GM18868 (cell line): ENCODE data around the gene MFSD12.

Experiments
- ATAC-seq: cut with Tn5 transposase; IDR thresholded peaks from one replicate; pipeline ENCODE4 v1.9.1; 2021; ENCODE audit warnings: mild to moderate bottlenecking, moderate library complexity; ENCODE audit not compliant: unreplicated experiment

The MFSD12 gene

DNA sequence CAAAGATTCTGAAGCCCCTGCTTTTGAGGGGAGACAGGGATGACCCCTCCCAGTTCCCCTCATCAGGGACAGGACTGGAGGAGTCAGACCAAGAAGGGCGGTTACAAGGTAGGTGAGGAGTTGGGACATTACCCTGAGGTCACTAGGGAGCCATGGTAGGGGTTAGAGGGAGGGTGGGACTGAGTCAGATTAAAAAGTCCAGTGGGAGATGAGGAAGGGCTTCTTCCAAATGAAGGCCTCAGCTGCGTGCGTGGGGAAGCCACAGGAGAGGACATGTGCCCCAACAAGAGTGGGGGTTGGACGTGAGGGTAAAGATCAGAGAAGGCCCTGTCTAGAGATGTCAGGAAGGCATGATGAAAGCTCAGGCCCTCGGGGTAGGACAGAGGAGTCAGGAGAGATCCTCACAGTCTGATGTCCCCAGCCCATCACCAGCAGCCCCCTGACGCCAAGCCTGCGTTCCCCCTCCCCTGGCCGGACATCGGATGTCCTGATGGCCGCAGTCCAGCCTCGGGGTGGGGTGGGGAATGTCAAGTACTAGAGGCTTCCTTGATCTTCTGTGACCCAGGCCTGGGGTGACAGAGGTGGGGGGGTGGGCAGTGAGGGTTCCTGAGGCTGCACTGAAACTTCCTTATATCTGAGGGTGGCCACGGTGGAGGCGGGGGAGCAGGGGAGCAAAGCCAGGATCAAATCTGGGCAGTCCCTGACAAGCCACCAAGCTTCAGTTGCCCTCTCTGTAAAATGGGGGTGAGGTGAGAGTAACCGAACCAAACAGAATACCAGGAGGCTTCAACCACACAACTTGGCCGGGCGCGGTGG is 6.5 kb upstream of the MFSD12 start:
- no peak for ATAC-seq

DNA sequence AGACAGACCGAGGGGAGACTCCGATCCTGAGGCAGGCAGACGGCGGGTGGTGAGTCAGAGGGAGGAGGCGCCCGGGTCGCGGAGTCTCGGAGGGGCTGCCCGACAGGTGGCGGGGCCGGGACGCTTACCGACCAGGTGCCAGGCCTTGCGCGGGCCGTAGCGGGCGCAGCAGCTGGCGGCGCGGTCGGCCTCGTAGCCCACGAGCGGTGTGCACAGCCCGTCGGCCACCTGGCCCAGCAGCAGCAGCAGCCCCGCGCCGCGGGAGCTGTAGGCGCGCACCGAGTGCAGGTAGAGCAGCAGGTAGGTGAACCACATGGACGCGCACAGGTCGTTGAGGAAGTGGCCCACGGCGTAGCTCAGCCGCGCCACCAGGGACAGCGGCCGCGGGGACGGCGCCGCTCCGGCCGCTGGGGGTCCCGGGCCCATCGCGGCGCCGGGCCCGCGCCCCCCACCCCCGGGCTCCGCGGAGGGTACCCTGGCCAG is 367 bp downstream of the MFSD12 start:
- ATAC-seq = peak; percentile 25

DNA sequence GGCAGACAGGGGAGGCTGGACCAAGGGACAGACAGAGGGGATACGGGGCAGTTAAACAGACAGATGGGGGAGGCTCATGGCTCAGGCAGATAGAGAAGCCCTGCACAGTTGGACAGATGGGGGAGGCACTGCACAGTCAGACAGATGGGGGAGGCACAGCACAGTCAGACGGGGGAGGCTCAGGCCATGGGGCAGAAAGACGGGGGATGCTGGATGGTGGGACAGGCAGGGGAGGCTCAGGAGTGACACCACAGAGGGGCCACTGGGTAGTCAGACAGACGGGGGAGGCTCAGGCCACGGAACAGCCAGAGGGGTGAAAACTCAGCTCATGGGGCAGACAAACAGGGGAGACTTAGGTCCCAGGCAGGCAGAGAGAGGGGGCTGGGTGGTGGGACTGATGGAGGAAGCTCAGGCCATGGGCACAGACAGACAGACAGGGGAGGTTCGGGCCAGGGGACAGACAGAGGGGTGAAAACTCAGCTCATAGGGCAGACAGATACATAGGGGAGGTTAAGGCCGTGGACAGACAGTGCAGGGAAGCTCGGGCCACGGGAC is 886 bp downstream of the MFSD12 start:
- no peak for ATAC-seq

DNA sequence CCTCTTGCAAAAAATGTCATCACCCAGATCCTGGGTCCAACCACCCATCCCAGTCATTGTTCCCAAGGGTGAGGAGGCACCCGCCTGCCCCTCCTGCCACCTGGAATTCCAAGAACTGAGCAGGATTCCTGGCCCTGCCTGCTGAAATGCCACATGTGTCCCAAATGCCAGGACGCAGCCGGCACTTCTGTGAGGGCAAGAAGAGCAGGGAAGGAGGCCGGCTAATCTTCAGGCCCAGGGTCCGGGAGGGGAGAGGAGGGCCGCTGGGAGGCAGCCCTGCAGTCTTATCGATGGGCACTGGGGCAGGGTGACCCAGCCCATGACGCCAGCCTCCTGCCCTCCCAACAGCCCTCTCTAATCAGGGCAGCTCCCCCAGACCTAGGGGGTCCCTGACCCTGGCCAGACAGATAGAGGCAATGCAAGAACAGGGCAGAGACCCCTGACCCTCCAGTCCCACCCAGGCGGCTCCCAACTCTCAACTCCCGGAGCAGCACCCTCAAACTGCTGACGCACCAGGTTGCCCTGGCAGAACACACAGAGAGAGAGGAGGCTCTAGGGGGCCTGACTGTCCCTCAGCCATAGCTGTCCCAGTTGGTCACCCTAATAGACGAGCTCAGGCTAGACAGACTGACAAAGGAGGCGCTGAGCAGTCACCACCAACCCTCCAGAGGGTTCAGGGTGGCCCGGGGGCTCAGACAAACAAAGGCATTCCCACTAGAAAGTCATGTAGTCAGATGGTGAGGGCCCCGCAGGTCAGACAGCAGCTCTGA is 1.5 kb downstream of the MFSD12 start:
- no peak for ATAC-seq

DNA sequence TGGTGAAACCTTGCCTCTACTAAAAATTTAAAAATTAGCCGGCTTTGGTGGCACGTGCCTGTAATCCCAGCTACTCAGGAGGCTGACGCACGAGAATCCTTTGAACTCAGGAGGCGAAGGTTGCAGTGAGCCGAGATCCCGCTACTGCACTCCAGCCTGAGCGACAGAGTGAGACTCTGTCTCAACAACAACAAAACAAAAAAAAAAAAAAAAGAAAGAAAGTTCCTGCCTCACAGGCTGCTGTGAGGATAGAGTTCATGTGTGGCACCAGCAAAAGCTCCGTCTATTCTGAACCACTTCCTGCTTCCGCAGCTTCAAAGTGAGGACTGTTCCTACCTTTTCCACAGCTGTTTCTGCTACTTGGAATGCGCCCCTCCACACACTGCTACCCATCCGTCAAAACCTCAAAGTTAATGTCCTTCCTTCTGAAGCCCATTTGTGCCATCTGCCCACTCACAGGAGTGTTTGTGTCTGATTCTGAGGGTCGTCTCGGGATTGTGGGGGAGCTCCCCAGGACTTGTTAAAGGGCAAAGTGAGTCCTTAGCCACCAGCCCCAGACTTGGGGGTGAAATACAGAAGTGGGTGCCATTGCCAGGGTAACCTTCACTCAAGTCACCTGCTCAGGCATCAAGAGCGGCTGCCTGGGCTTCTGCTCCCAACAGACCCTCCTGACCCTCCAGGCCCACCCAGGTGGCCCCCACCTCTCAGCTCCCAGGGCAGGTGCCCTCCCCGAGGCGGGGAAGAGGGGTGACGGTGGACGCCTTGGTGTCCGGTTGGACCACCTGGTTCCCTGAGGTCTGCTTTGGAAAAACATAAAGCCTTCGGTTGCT is 2.9 kb downstream of the MFSD12 start:
- ATAC-seq = no peak

DNA sequence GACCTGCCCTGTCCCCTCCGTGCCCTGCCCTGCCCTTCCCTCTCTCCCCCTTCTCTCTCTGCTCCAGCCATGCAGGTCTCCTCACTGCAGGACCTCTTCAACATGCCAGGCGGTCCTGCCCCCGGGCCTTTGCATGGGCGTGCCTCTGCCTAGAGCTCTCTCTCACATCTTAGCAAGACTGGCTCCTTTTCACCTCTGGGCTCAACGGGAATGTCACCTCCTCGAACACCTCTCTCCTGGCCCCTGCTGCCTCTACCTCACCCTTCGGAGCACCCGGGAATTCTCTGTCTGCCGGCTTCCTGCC is 5.6 kb downstream of the MFSD12 start:
- no peak for ATAC-seq

DNA sequence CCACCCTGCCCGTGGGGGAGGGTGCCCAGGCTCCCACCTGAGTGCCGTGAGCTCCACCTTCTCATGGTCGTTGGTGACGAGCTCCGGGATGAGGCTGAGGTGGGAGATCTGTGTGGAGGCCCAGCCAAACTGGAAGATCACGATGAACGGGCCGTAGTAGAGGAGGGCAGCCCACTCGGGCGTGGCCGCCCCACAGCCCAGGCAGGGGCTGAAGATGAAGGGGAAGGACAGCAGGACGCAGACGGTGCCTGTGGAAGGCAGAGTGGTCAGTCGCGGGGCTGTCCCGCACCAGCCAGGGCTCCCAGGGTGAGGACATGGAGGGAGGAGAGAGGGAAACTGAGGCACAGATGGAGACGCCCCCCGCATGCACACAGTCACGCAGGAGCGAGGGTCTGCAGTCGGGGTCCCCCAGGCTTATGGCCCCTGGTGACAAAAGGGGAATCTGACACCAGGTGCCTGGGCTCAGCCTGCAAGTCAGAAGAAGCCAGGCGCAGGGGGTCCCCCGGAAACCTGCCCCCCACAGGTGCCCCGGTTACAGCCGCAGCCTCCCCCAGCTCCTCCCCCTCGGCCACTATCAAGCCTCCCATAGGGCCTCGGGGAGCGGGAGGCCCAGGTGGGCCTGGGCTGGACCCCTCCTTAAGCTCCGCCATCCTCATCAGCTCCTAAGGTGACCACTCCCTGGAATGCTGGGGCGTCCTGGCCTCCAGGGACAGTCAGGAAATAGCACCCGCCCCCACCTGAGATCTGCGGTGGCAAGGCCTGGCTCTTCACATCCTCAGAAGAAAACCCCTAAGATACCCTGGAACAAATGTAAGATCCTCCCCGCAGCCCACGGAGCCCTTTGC is 6.2 kb downstream of the MFSD12 start:
- ATAC-seq = no peak

DNA sequence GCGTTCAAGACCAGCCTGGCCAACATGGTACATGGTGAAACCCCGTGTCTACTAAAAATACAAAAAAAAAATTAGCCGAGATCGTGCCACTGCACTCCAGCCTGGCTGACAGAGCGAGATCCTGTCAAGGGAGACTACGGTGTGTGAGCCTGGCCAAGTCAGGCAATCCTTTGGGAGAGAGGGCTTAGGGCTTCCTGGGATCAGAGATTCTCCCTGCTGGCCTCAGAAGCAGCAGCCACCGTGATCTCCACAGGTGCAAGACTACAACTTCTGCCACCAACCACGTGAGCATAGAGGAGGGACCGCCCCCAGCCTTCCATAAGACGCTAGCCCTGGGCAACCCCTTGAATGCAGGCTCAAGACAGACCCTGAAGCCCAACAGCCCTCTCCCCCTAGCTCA is 7.6 kb downstream of the MFSD12 start:
- ATAC-seq = no peak

DNA sequence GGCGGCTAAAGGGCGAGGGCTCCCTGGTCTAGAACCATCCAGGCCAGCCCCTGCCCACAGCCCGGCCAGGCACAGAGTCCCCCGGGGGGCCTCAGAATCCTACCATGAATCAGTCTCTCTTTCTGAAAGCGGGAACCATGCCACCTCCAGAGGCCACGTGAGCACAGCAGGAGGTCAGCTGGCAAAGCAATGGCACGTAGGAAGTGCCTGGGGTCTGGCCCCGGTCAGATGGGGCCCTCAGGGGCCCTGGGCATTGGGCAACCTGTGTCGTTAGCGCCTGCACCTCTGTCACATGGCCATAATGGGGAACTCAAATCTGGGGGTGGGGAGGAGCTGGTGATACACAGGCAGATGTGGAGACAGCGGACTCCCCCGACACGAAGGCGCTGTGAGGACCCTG is 8.8 kb downstream of the MFSD12 start:
- no peak for ATAC-seq

DNA sequence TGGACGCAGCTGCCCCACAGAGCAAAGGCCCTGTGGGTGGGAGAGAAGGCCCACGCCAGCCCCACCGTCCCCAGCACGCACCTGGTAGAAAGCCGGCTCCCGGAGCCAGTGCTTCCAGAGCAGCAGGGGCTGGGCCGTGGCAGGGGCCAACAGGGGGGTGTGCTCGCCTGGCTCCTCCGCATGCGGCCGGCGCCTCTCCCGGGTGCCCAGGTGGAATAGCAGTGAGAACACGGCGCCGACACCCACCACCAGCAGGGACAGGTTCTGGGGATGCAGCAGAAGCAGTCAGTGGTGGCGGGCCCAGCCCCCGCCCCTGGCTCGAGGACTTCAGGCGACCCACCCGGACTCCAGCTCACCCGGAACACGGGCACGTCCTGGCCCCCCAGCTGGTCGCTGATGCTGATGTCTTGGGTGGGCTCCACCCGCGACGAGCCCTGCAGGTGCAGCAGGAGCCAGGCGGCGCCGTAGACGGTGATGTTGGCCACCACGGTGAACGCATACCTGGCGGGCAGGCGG is 9.6 kb downstream of the MFSD12 start:
- no peak for ATAC-seq

DNA sequence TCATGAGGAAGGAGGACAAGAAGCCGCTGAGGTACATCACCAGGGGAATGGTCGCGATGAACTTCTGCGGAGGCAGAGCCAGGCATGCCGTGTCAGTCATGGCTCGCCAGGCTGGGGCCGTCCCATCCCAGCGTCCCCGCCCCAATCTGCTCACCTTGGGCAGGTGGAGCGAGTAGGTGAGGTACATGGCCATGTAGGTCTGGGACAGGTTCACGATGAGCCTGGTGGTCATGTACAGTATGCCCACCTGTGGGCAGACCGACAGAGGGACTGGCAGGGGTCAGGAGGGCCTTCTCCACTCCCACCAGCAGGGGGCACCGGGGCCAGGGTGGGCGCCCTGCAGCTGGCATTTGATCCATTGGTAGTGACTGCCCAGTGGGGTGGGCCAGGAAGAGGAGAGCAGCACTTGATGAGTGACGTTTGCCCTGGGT is 10.1 kb downstream of the MFSD12 start:
- ATAC-seq = no peak

DNA sequence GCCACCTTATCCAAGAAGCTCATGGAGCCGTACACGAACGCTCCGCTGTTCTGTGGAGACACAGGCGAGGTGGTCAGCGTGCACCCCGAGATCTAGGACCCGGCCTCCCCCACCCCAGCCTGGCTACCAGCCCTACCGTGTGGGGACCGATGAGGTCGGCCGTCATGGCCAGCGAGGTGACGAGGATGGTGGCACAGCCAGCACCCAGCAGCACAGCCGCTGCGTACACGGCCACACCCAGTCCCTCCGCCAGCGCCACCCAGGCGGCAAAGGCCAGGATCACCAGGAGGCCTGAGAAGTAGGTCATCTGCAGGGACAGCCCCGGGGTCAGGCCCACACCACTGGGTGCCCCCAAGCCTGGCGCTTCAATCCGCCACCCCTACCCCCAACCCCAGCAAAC is 11.3 kb downstream of the MFSD12 start:
- no peak for ATAC-seq

DNA sequence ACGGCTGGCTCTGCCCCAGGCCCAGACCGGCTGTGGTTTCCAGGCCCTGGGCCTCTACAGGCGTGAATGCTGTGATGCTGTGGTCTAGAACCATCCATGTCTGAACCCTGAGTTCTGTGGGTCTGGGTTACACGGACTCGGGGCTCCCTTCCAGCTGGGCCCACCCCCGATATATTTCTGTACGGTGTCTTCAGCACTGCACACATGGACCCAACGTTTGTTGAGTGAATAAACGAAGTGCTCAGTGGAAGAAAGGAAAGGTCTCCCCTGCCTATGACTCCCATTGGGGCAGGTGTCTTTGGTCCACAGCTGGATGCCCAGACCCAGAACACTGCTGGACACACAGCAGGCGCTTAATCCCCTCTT is 11.7 kb downstream of the MFSD12 start:
- no peak for ATAC-seq

DNA sequence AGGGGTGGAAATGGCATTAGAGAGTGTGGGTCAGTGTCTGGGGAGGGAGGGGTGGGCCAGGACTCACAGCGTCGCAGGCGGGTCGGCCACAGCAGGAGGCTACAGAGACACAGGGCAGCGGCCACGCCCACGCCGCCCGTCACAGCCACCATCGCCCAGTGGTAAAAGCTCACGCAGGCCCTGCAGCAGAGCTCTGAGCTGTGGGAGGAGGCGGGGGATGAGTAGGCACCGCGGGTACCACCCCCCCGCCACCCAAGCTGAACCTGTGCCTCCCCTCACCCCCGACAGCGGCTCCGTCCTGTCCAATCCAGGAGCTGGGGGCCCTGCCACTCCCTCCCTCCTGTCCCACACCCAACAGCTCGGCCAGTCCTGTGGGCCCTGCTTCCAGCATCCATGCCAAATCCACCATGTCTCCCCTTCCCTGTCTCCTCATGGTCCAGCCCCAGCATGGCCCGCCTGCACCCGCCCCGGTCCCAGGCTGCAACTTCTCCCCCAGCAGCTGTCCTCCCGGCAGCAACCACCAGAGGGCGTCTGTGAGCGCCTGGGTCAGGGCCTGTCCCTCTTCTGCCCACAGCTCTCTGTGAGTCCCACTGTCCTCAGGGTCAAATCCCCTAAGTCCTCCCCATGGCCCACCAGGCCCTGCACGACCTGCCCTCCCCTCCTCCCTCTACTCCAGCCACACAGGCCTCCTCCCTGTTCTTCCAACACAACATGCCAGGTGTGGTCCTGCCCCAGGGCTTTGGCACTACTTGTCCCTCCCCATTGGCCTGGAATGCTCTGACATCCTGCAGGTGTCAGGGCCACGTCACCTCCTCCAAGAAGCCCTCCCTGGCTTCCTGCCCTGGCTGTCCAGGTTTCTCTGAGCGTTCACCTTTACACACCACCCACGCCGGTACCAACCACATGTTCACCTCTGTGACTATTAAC is 12.4 kb downstream of the MFSD12 start:
- ATAC-seq = no peak

DNA sequence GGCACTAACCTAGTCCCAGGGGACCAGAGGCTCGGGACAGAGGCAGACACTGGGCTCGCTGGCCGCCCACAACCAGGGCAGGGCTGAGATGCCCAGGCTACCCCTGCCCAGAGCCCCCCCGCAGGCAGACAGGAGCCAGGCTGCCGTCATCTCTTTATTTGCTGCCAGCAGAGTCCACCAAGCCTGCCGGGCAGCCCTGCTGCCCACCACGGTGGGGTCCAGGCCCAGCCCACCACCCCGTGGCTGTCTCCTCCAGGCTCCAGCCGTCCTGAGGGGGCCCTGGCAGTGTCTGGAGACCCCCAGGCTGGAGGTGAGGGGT is 13.4 kb downstream of the MFSD12 start:
- ATAC-seq = no peak

DNA sequence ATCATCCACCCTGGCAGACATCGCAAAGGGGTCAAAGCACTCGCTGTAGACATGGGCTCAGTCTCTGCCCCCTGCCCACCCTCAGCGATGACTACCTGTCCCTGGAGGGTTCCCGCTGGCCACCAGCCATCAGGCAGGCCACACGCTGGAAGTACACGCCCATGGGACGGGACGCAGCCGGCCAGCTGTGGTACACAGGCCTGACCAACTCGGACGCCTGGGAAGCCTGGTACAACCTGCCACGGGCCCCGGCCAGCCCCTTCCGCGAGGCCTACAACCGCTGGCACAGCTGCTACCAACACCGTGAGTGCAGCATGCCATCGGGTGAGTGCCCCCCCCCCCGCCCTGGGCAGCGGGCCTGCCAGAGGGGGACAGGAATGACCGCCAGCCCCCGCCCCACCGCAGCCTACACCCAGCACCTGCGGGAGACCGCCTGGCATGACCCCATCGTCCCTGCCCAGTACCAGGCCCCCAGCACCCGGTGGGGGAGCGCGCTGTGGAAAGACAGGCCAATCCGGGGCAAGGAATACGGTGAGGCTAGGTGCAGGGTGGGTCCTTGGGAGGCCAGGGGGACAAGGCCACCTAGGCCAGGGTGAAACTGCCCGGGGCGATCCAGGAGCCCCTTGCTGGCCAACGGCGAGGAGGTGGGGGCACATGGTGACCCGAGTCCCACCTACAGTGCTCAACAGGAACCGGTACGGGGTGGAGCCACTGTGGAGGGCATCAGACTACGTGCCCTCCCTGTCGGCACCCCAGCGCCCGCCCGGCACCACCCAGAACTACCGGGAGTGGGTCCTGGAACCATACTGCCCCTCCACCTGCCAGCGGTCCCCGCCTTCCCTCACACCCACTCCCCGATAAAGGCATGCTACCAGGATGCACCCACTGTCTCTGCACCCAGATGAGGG is 14.0 kb downstream of the MFSD12 start:
- ATAC-seq = no peak

DNA sequence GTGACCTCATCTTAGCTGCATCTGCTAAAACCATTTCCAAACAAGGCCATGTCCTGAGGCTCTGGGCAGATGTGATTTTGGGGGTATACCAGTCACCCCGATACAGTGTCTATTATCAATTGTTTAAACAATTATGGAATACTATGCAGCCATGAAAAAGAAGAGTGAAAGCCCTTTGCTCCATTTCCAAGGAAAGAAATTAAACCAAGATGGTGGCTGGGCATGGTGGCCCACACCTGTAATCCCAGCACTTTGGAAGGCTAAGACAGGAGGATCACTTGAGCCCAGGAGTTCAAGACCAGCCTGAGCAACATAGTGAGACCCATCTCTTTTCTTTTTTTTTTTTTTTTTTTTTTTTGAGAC is 17.6 kb downstream of the MFSD12 start:
- ATAC-seq = no peak
